HS-27A (cell line): ENCODE data around the gene NDOR1.

Experiments used
- DNase-seq: peaks from one replicate; pipeline ENCODE4 v3.0.0-alpha.2; 2012; ENCODE audit warnings: low read depth, missing footprints

Gene NDOR1

DNA sequence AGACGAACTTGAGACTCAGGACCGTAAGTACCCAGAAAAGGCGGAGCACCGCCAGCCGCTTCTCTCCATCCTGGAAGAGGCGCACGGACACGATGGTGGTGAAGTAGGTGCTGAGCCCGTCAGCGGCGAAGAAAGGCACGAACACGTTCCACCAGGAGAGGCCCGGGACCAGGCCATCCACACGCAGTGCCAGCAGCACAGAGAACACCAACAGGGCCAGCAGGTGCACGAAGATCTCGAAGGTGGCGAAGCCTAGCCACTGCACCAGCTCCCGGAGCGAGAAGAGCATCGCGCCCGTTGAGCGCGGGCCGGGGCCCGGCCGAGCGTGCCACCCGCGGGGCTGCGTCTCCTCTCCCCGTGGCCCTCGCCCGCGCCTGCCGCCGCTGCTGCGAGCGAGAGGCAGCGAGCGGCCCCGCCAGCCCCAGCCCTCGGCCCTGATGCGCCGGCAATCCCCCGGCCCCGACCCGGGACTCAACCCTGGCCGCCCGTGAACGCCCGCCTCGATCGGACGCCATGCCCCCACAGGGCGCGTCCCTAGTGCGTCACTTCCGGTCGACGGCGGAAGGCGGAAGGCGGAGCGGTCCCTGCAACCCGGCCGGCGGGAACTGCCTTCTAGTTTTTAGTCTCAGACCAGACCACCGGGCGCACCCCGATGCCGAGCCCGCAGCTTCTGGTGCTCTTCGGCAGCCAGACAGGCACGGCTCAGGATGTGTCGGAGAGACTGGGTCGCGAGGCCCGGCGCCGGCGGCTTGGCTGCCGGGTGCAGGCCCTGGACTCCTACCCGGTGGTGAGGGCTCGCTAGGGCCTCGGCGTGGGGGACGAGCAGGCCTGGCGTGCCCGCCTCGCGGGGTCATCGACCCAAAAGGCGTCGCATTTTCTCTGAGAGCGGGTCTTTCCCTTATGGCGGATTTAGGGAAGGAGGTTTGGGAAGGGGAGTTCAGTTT is at the start of gene NDOR1, which contains the start of gene TMEM203:
NDOR1 (plus strand) TSS at position 575 of the 944 bp plus-strand sequence; CDS start at position 653, 78 bp downstream.
TMEM203 (minus strand) TSS at position 523 of the 944 bp plus-strand sequence; CDS start at position 289, 234 bp downstream.
- peak; percentile 42 for DNase-seq

DNA sequence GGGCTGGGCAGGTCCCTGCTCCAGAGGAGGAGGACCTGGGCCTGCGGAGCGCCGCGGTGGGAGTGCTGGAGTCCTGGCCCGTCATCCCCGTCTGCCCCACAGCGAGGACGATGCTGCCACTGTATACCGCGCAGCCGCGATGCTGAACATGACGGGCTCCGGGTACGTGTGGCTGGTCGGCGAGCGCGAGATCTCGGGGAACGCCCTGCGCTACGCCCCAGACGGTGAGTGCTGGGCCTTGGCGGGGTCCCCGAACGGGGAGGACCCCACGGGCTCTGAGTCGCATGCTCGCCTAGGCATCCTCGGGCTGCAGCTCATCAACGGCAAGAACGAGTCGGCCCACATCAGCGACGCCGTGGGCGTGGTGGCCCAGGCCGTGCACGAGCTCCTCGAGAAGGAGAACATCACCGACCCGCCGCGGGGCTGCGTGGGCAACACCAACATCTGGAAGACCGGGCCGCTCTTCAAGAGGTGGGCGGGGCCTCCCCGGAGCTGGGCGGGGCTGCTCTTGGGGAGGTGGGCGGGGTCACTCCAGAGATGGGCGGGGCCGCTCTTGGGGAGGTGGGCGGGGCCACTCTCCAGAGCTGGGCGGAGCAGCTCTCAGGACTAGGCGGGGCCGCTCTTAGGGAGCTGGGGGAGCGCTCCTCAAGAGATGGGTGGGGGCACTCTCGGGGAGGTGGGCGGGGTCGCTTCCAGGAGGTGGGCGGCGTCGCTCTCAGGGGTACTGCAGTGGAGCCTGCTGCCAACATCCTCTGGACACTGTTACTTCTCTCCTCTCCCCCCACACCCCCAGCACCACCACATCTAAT is 48.7 kb upstream of the NDOR1 start:
- no peak for DNase-seq

DNA sequence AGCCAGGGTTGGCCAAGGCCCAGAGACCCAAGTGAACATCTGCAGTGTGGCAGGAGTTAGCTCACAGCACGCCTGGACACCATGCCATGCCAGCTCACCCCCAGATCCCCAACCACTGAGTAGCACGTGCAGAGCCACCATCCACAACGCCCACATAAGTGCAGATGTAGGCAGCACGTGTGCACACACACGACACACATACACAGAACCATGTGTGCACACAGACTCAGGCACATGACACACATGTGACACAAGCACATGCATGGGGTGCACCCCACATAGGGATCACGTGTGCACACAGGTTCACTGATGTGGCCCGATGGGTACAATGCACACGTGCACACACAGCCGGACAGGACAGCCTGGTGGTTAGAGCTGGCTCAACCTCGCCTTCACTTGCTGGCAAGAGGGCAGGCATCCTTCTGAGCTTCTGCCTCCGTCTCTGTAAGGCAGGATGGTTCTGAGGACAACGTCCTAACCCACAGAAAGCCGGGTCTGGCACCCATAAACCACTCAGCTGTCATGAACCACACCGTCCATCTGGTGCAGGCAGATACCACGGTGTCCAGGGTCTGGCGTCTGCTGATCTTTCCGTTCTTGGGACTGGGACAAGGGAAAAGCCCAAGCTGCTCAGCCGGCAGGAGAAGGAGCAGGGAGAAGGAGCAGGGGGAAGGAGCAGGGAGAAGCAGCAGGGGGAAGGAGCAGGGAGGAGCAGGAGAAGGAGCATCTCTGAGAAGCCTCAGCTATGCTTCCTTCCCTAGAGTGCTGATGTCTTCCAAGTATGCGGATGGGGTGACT is 47.7 kb upstream of the NDOR1 start:
- DNase-seq, result no peak

DNA sequence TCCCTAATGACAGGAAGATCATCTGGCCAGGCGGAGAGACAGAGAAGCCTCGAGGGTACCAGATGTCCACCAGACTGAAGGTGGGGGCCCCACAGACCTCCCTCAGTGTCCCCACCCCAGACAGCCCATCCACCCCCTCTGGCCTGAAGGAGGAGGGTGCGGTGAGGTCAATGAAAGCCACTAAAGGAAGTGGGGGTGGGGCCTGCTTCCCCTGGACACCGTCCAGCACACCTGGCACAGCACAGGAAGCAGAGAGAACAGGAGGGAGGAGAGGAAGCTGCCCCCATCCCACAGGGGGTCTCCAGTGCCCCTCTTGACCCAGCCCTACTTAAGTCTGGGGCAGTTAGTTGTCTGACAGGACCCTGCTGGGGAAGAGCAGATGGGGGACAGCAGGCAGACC is 46.9 kb upstream of the NDOR1 start:
- DNase-seq, result no peak

DNA sequence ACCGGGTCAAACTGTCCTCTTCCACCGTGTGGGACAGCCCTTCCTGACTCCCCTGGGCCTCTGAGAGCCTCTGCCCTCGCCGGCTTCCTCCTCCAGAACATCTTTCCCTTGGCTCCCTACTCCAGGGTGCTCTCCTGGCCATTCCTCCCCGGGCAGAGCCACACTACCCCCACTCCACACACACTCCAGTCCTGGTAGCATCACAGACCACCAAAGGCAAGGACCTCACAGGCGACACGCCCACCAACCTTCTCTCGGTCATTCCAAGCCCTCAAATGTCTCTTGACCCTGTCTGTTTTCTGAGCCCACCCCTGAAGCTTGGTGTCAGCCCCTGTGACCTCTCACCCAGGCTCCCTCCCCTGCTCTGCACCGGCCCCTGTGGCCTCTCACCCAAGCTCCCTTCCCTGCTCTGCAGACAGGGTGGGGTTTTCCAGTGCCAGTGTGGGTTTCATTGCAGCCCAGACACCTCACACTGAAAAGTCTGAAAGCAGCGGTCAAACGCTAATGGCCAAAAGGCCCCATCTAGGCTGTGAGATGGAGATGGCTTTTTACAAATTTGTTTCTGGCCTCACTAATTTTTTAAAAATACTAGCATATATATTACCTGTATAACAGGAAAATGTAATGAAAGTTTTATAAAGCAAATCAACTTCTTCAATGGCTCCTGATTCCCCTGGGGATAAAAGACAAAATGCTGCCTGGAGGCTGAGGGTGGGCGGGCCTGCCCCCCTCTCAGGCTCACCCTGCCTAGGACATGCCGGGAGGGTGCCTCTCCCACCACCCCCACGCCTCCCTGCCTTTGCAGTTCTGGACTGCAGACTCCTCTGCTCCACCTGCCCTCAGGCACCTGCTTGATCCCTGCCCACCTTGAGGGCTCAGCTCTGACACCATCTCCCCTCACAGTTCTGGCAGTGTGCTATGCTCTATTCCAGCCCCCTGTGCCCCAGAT is 46.1 kb upstream of the NDOR1 start:
- DNase-seq, result no peak

DNA sequence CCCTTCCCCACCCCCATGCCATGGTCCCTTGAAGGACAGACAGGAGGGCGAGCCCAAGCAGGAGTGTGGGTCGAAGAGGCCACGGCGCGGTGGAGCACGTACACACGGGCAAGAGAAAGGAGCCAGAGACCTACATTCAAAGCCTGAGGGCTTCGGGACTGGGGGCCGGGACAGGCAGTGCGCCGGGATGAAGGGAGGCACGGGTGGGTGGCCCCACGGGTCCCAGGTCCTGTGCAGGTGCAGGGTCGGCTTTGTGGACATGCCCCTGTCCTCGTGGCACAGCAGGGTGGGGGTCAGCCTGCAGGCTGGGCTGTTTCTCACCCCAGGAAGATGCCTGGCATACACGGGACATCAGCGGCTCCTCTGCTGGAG is 45.5 kb upstream of the NDOR1 start:
- DNase-seq, result no peak

DNA sequence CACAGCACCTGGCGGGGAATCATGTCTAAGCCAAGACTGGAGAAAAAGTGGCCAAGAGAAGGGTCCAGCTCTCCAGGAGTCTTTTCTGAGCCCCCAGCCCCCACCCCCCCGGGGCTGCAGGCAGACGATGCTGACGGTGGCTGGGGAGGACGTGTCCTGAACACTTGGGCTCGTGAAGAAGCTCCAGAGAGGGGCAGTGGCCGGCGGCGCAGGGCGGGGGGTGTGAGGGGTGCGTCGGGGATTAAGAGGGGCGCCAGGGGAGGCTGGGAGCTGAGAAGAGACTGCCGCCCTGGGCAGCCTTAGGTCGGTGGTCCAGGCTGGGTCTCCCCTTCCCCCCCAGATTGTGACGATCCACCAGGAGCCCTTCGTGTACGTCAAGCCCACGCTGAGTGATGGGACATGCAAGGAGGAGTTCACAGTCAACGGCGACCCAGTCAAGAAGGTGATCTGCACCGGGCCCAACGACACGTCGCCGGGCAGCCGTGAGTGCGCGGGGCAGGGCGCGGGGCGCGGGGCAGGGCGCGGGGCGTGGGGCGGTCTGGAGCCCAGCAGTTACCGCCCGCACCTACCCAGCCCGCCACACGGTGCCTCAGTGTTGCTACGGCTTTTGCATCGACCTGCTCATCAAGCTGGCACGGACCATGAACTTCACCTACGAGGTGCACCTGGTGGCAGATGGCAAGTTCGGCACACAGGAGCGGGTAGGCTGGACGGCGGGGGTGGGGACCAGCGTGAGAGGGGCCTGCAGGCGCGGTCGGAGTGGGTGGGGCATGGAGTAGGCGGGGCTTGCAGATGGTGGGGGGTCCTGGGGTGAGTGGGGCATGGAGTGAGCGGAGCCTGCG is 44.6 kb upstream of the NDOR1 start:
- DNase-seq, result no peak

DNA sequence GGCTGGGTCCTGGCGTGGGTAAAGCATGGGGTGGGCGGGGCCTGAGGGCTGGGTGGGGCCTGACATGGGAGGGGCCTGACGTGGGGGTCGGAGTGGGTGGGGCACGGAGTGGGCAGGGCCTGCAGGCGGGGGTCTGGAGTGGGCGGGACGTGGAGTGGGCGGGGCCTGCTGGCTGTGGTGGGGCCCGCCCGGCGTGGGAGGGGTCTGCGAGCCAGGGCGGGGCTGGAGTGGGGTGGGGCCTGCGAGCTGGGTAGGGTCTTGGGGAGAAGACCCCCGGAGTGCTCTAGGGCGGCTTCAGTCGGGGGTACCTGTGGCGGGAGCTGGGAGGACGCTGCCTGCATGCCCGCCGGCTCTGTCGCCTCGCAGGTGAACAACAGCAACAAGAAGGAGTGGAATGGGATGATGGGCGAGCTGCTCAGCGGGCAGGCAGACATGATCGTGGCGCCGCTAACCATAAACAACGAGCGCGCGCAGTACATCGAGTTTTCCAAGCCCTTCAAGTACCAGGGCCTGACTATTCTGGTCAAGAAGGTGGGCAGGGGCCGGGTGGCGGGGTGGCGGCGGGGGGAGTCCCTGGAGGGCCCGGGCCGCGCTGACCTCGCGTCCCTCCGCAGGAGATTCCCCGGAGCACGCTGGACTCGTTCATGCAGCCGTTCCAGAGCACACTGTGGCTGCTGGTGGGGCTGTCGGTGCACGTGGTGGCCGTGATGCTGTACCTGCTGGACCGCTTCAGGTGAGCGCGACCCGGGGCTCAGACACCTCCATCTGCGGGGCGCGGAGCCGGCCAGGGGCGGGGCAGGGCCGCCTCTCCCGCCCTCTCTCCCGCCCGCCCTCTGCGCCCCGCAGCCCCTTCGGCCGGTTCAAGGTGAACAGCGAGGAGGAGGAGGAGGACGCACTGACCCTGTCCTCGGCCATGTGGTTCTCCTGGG is 43.7 kb upstream of the NDOR1 start:
- no peak for DNase-seq

DNA sequence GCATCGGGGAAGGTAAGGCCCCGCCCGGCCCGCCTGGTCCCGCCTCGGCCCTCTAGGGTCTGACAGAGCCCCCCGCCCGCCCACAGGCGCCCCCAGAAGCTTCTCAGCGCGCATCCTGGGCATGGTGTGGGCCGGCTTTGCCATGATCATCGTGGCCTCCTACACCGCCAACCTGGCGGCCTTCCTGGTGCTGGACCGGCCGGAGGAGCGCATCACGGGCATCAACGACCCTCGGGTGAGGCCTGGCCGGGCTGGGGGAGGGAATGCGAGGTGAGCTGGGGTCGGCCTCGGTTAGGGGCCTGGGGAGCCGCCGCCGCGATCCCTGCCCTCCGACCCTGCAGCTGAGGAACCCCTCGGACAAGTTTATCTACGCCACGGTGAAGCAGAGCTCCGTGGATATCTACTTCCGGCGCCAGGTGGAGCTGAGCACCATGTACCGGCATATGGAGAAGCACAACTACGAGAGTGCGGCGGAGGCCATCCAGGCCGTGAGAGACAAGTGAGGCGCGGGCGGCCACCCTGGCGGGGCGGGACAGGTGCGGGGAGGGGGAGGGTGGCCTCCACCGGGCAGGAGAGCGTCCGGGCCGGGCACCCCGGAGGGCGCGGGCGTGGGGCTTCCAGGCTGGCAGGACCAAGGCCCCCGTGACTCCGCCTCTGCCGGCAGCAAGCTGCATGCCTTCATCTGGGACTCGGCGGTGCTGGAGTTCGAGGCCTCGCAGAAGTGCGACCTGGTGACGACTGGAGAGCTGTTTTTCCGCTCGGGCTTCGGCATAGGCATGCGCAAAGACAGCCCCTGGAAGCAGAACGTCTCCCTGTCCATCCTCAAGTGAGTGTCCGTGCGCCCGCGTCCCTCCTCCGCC is 42.8 kb upstream of the NDOR1 start:
- no peak for DNase-seq

DNA sequence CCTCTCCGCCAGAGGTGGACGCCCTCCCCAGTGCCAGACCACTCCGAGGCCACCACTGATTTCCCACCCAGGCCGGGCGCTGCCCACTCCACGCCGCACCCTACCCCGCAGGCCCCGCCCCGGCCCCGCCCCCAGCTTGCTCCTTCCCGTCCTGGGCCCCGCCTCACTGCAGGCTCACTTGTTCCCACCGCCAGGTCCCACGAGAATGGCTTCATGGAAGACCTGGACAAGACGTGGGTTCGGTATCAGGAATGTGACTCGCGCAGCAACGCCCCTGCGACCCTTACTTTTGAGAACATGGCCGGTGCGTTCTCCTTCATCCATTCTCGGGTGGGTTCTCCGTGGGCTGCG is 42.2 kb upstream of the NDOR1 start:
- DNase-seq, result no peak

DNA sequence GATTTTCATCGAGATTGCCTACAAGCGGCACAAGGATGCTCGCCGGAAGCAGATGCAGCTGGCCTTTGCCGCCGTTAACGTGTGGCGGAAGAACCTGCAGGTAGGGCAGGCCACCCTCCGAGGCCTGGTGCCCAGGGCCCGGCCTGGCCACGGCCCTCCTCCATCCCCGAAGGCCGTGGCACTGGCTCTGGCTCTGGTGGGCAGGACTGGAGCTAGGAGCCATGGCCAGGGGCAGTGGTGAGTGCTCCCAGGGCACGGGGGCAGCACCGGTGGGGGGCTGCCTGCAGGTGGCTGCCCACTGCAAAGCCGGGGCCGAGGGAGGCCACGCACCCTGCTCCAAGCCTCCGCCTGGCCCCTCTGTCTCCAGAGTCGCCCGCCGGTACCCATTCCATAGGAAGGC is 41.7 kb upstream of the NDOR1 start:
- no peak for DNase-seq

DNA sequence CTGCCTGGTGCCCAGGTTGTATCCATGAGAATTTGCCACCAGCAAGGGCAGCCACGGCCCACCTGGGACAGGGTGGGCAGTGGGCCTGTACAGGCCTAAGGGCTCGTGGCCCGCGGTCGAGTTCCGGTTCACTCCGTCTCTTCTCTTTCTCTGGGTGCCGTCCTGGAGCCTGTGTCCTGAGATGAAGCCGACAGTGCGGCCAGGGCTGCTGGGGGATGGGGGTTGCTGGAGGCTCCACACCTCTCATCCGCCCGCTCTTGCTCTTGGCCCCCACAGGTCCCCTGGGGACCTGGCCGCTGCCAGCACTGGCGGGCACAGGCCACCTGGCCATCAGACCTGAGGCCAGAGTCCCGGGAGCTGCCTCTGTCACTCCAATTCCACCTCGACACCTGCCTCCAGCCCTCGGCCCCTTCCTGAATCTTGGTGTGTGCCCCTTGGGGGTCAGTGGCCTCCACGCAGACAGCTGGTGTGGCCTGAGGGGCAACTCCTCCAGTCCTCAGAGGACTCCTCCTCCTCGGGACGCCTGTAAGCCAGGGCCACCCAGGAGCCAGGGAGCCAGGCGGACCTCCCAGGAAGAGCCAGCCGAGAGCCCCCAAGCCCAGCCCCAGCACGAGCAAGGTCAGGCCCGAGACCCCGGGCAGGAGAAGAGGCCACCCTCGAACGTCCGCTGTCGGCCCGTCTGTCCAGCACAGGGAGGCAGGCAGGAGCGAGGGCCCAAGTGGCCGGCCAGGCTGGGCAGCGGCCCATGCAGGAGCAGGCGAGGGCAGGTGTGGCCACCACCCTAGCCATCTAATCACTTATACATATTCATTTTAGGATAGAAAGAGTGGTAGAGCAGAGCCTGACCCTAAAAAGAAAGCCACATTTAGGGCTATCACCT is 40.9 kb upstream of the NDOR1 start:
- DNase-seq, result no peak

DNA sequence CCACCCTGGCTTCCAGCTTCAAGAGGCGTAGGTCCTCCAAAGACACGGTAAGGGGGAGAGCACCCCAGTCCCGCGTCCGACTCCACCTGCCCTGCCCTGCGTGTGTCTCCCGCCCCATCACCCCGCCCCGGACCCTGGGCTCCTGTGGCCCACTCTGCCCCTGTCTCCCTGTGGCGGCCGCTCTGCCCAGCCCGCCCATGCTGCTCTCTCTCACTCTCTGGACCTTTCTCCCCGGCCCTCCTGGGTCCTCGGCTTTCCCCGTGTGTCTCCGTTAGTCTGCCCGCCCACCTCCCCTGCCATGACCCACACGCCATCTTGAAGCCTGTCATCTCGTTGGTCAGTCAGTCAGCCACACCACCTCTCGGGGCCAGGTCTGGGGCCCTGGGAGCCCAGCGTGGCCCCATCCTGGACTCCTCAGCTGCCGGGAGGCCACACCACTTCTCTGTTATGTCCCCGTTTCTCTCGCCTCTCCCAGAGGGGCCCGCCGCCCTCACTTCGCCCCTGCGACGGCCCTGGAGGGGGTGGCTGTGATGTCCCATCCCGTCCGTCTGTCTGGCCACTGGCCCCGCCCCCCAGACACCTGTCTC is 40.2 kb upstream of the NDOR1 start:
- DNase-seq, result no peak

DNA sequence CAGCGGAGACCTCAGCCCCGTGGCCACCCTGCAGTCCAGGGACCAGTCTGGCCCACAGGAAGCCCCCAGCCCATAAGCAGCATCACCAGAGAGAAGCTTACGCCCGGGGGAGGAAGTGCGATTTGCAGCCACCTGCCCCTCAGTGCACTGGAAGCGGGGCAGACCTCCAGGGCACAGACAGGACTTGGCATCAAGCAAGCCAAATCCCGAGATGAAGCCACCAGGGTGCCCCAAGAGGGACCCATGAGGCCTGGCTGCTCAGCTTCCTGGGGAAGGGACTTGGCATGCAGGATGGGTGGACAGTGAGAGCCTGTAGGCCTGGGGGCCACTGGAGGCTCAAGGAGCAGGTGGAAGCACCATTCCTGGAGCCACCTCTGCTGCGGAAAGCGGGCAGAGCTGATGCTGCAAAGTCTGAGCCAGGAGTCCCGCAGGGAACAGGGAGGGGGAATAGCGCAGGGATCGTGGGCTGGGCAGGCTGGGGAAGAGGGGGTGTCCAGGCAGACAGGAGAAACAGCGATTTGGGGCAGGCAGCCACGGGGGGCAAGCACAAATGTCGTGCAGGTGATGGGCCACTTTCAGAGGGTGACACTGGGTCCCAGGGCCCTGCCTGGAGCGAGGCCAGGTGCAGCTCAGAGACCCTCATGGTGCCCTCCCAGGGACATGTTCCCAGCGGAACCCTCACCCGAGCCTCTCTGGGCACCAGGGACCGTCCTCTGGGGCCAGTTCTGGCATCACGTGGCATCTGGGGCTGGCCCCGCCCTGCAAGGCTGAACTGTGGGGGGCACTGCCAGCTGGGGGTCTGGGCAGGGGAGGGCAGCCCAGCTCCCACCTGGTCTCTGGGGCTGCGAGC is 38.9 kb upstream of the NDOR1 start:
- no peak for DNase-seq

DNA sequence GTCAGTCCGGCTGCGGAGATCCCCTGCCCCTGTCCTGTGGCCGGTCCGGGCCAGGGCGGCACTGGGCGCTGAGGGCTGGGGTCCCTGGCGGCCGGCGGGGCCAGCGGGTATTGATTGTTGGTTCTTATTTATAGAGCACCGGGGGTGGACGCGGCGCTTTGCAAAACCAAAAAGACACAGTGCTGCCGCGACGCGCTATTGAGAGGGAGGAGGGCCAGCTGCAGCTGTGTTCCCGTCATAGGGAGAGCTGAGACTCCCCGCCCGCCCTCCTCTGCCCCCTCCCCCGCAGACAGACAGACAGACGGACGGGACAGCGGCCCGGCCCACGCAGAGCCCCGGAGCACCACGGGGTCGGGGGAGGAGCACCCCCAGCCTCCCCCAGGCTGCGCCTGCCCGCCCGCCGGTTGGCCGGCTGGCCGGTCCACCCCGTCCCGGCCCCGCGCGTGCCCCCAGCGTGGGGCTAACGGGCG is 38.2 kb upstream of the NDOR1 start:
- no peak for DNase-seq
